ENCODE measurements around the gene CLSTN2.

DNA sequence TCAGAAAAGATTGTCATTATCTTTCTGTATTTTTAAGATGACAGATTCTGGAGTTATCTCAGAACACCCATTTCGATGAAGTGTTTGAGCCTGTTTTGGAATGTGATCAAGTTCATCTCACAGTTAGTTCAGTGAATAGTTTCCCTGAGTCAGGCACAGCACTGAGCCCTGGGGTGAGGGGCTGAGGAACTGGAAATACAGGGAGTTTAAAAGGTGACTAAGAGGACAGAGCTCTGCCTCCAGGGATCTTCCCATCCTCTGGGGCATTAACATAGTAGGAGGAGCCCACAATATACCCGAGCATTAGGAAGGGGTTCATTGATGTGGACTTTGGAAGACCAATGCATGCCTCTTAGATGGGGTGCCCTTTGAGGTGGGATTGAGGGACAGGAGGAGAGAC is 355.1 kb downstream of the CLSTN2 start:
- TF ChIP-seq POLR2A (IDR thresholded peaks at IDR 0.05; ENCODE audit: control extremely low read depth in 1 of 2, low read depth in 2 of 2, low read length in 2 of 2): no peak
- TF ChIP-seq TCF12 (IDR thresholded peaks at IDR 0.05; ENCODE audit: low read depth, low read length): no peak
- TF ChIP-seq, protein P1, sequence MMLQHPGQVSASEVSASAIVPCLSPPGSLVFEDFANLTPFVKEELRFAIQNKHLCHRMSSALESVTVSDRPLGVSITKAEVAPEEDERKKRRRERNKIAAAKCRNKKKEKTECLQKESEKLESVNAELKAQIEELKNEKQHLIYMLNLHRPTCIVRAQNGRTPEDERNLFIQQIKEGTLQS (IDR thresholded peaks at IDR 0.05; ENCODE audit: insufficient read depth, low read depth, low read length): no peak
- no peak for TF ChIP-seq CREB1 (IDR thresholded peaks at IDR 0.05)
- no peak for TF ChIP-seq EGR1 (IDR thresholded peaks at IDR 0.05; ENCODE audit: borderline replicate concordance, low read depth, low read length)
- TF ChIP-seq GABPA (IDR thresholded peaks at IDR 0.05; ENCODE audit: borderline replicate concordance, insufficient read depth, low read length): no peak
- TF ChIP-seq, protein P2, sequence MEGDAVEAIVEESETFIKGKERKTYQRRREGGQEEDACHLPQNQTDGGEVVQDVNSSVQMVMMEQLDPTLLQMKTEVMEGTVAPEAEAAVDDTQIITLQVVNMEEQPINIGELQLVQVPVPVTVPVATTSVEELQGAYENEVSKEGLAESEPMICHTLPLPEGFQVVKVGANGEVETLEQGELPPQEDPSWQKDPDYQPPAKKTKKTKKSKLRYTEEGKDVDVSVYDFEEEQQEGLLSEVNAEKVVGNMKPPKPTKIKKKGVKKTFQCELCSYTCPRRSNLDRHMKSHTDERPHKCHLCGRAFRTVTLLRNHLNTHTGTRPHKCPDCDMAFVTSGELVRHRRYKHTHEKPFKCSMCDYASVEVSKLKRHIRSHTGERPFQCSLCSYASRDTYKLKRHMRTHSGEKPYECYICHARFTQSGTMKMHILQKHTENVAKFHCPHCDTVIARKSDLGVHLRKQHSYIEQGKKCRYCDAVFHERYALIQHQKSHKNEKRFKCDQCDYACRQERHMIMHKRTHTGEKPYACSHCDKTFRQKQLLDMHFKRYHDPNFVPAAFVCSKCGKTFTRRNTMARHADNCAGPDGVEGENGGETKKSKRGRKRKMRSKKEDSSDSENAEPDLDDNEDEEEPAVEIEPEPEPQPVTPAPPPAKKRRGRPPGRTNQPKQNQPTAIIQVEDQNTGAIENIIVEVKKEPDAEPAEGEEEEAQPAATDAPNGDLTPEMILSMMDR (IDR thresholded peaks at IDR 0.05; ENCODE audit: control extremely low read depth in 1 of 3, insufficient read depth in 1 of 3, low read depth in 1 of 3, low read length in 3 of 3): no peak
- no peak for TF ChIP-seq SIX5 (IDR thresholded peaks at IDR 0.05; ENCODE audit: low read depth, low read length)
- TF ChIP-seq, protein P3, sequence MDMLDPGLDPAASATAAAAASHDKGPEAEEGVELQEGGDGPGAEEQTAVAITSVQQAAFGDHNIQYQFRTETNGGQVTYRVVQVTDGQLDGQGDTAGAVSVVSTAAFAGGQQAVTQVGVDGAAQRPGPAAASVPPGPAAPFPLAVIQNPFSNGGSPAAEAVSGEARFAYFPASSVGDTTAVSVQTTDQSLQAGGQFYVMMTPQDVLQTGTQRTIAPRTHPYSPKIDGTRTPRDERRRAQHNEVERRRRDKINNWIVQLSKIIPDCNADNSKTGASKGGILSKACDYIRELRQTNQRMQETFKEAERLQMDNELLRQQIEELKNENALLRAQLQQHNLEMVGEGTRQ (IDR thresholded peaks at IDR 0.05; ENCODE audit: low read length): no peak
- no peak for TF ChIP-seq POLR2AphosphoS5 (IDR thresholded peaks at IDR 0.05; ENCODE audit: low read depth, low read length)
- TF ChIP-seq RBBP5 (IDR thresholded peaks at IDR 0.05; ENCODE audit: borderline replicate concordance, low read depth, low read length): no peak
- TF ChIP-seq RNF2 (IDR thresholded peaks at IDR 0.05; ENCODE audit: borderline replicate concordance, low read depth, low read length, missing control alignments, poor library complexity, severe bottlenecking): no peak
- no peak for TF ChIP-seq KDM5A (IDR thresholded peaks at IDR 0.05; ENCODE audit: low read length)

Measured in H1 (cell line).